HG02885 (cell line): ENCODE data around the gene TEX14.
"Not testable (repeated sequence)": the region's sequence is repeated elsewhere in the genome, so short reads cannot be mapped to it uniquely, and the experiment has no call there.

Source experiments
- ATAC-seq: cut with Tn5 transposase; IDR thresholded peaks from one replicate; pipeline ENCODE4 v1.9.1; 2021; ENCODE audit warnings: mild to moderate bottlenecking; ENCODE audit not compliant: unreplicated experiment, poor library complexity

The TEX14 gene

GRCh38 chr17:58693208-58693607 is 1.4 kb upstream of the TEX14 start:
- no peak for ATAC-seq

- peak; percentile 99 for ATAC-seq
These were observed 602 bp upstream of the TEX14 start, which contains the start of gene RAD51C for GRCh38 chr17:58692239-58693055. Gene RAD51C, plus strand, starts transcription at chr17:58692602. Its CDS starts 42 bp downstream, at chr17:58692644.

GRCh38 chr17:58690033-58690432 is 1.8 kb downstream of the TEX14 start:
- not testable (repeated sequence) for ATAC-seq

GRCh38 chr17:58688521-58688920 is 3.3 kb downstream of the TEX14 start:
- no peak for ATAC-seq

- ATAC-seq = no peak
These were observed 4.9 kb downstream of the TEX14 start for GRCh38 chr17:58686980-58687379.

GRCh38 chr17:58684462-58684861 is 7.4 kb downstream of the TEX14 start:
- ATAC-seq = not testable (repeated sequence)

- ATAC-seq = no peak
These were observed 7.8 kb downstream of the TEX14 start for GRCh38 chr17:58684003-58684402.

GRCh38 chr17:58680038-58680369 is 11.8 kb downstream of the TEX14 start:
- ATAC-seq = no peak

GRCh38 chr17:58679263-58680037 is 12.4 kb downstream of the TEX14 start:
- no peak for ATAC-seq

GRCh38 chr17:58678287-58678686 is 13.6 kb downstream of the TEX14 start:
- ATAC-seq = not testable (repeated sequence)

GRCh38 chr17:58677194-58677880 is 14.5 kb downstream of the TEX14 start:
- ATAC-seq = no peak

GRCh38 chr17:58671969-58672368 is 19.9 kb downstream of the TEX14 start:
- no peak for ATAC-seq

GRCh38 chr17:58669853-58670252 is 22.0 kb downstream of the TEX14 start:
- ATAC-seq = no peak

- no peak for ATAC-seq
These were observed 23.3 kb downstream of the TEX14 start for GRCh38 chr17:58668598-58668935.

- ATAC-seq = no peak
These were observed 23.8 kb downstream of the TEX14 start for GRCh38 chr17:58667934-58668597.

GRCh38 chr17:58666858-58667267 is 25.0 kb downstream of the TEX14 start:
- ATAC-seq = no peak

- ATAC-seq = no peak
These were observed 25.6 kb downstream of the TEX14 start for GRCh38 chr17:58665946-58666857.

GRCh38 chr17:58664302-58664701 is 27.5 kb downstream of the TEX14 start:
- ATAC-seq = no peak

- ATAC-seq = no peak
These were observed 30.3 kb downstream of the TEX14 start for GRCh38 chr17:58661499-58661898.

GRCh38 chr17:58660621-58661020 is 31.2 kb downstream of the TEX14 start:
- ATAC-seq = no peak
